IMR-90 (cell line): Measurements from ENCODE around the gene KRT77. TPM values are rescaled to one million over a fixed set of nuclear protein-coding genes. Genes with fewer than 3 reads are reported as not detected.

Experiments used
- ATAC-seq: fragments of 200-7000 bp; cut with Tn5 transposase; 2 replicates; pipeline ENCODE4 v1.9.1; 2020; ENCODE audit warnings: low read depth, mild to moderate bottlenecking, moderate library complexity
- BruUV-seq: library from RNA; stranded (reverse); fragments of 400-500 nt; replicated peaks from 2 replicates; lab custom pipeline; 2021; lab: Mats Ljungman, UMichigan
- CTCF ChIA-PET: fragments of 300-600 bp; formaldehyde crosslinking; extraction: SDS; loops from one replicate; lab custom pipeline; 2021; ENCODE audit warnings: antibody characterized with exemption; lab: Yijun Ruan, JAX
- POLR2A ChIA-PET: fragments of 300-600 bp; sonication (Branson Sonifier 250); formaldehyde crosslinking; loops from one replicate; lab custom pipeline; 2022; ENCODE audit warnings: antibody characterized with exemption; ENCODE audit not compliant: unreplicated experiment; lab: Charles Lee
- DNase-seq: peaks from one replicate; pipeline ENCODE4 v3.0.0; 2013
- H2AFZ ChIP-seq: replicated peaks from 2 replicates; pipeline ENCODE3; 2013; ENCODE audit warnings: low read length, mild to moderate bottlenecking; ENCODE audit not compliant: poor library complexity
- H2AK5ac ChIP-seq: 2 replicates; pipeline ENCODE4 v1.6.1; 2013; ENCODE audit warnings: low read depth, low read length, inconsistent platforms
- H2AK9ac ChIP-seq: replicated peaks from 2 replicates; pipeline ENCODE3; 2013; ENCODE audit warnings: mild to moderate bottlenecking, low read depth, low read length, moderate library complexity; ENCODE audit not compliant: poor library complexity
- H2BK120ac ChIP-seq: 2 replicates; pipeline ENCODE4 v1.6.1; 2013; ENCODE audit warnings: low read depth, low read length, inconsistent platforms
- H2BK15ac ChIP-seq: 3 replicates; pipeline ENCODE4 v1.6.1; 2013; ENCODE audit warnings: low read depth, low read length, inconsistent platforms
- H2BK20ac ChIP-seq: 2 replicates; pipeline ENCODE4 v1.6.1; 2013; ENCODE audit warnings: low read depth, mild to moderate bottlenecking, inconsistent platforms, low read length, moderate library complexity
- H2BK5ac ChIP-seq: 2 replicates; pipeline ENCODE4 v1.6.1; 2013; ENCODE audit warnings: mild to moderate bottlenecking, low read depth, low read length, inconsistent platforms; ENCODE audit not compliant: poor library complexity, severe bottlenecking
- H3K14ac ChIP-seq: replicated peaks from 2 replicates; pipeline ENCODE4 v1.6.1; 2013; ENCODE audit warnings: low read depth, low read length, inconsistent platforms
- H3K18ac ChIP-seq: 2 replicates; pipeline ENCODE4 v1.6.1; 2013; ENCODE audit warnings: low read depth, low read length, control low read depth
- H3K23ac ChIP-seq: 2 replicates; pipeline ENCODE4 v1.6.1; 2013; ENCODE audit warnings: low read depth, low read length, inconsistent platforms
- H3K27ac ChIP-seq: 2 replicates; pipeline ENCODE4 v1.5.1; 2013; ENCODE audit warnings: mild to moderate bottlenecking, control low read depth, low read length; ENCODE audit not compliant: insufficient read depth
- H3K27me3 ChIP-seq: 2 replicates; pipeline ENCODE4 v1.6.1; 2013; ENCODE audit warnings: low read length; ENCODE audit not compliant: control insufficient read depth, insufficient read depth
- H3K36me3 ChIP-seq: 2 replicates; pipeline ENCODE4 v1.6.1; 2013; ENCODE audit warnings: low read length, mixed read lengths; ENCODE audit not compliant: control insufficient read depth, insufficient read depth
- H3K4ac ChIP-seq: 2 replicates; pipeline ENCODE4 v1.6.1; 2013; ENCODE audit warnings: low read depth, low read length, inconsistent platforms
- H3K4me1 ChIP-seq: 2 replicates; pipeline ENCODE4 v1.6.1; 2013; ENCODE audit warnings: low read length, mixed read lengths; ENCODE audit not compliant: control insufficient read depth, insufficient read depth
- H3K4me2 ChIP-seq: 2 replicates; pipeline ENCODE4 v1.6.1; 2013; ENCODE audit warnings: low read depth, mild to moderate bottlenecking, control low read depth, low read length, moderate library complexity
- H3K4me3 ChIP-seq: 2 replicates; pipeline ENCODE4 v1.5.1; 2013; ENCODE audit warnings: low read depth, mild to moderate bottlenecking, control low read depth, low read length, moderate library complexity; ENCODE audit not compliant: insufficient read depth
- H3K56ac ChIP-seq: 2 replicates; pipeline ENCODE4 v1.6.1; 2013; ENCODE audit warnings: low read length, inconsistent platforms; ENCODE audit not compliant: insufficient read depth; ENCODE audit errors: extremely low read depth
- H3K79me1 ChIP-seq, 2 experiments: 2 replicates each; pipeline ENCODE4 v1.6.1; 2013; ENCODE audit warnings: low read length in 2 of 2, inconsistent platforms in 1 of 2, low read depth in 1 of 2
- H3K9ac ChIP-seq: 2 replicates; pipeline ENCODE4 v1.6.1; 2013; ENCODE audit warnings: low read depth, low read length, control low read depth
- H3K9me1 ChIP-seq: 2 replicates; pipeline ENCODE4 v1.6.1; 2013; ENCODE audit warnings: low read length, inconsistent platforms; ENCODE audit not compliant: insufficient read depth
- H3K9me3 ChIP-seq: 2 replicates; pipeline ENCODE4 v1.6.1; 2013; ENCODE audit warnings: low read length; ENCODE audit not compliant: control insufficient read depth, insufficient read depth
- H4K20me1 ChIP-seq: 2 replicates; pipeline ENCODE4 v1.6.1; 2013; ENCODE audit warnings: low read length, inconsistent platforms; ENCODE audit not compliant: insufficient read depth
- H4K5ac ChIP-seq: 2 replicates; pipeline ENCODE4 v1.6.1; 2013; ENCODE audit warnings: mild to moderate bottlenecking, low read depth, low read length, control low read depth
- H4K8ac ChIP-seq, 2 experiments: 2 replicates each; pipeline ENCODE4 v1.6.1; 2013; ENCODE audit warnings: low read depth in 2 of 2, low read length in 2 of 2, control low read depth in 1 of 2, inconsistent platforms in 1 of 2
- H4K91ac ChIP-seq: 2 replicates; pipeline ENCODE4 v1.6.1; 2013; ENCODE audit warnings: low read depth, low read length, inconsistent platforms; ENCODE audit not compliant: insufficient read depth
- CEBPB ChIP-seq: IDR thresholded peaks from 2 replicates; pipeline ENCODE4 v1.6.1; 2012; ENCODE audit warnings: low read depth, low read length, improper control_type of control experiment
- CHD1 ChIP-seq: IDR thresholded peaks from 2 replicates; pipeline ENCODE4 v1.6.1; 2012; ENCODE audit warnings: low read depth, low read length, improper control_type of control experiment
- CTCF ChIP-seq: conservative IDR thresholded peaks from 2 replicates; pipeline ENCODE4 v1.5.1; 2012; ENCODE audit warnings: mild to moderate bottlenecking, low read depth, low read length, improper control_type of control experiment
- MAFK ChIP-seq: IDR thresholded peaks from 2 replicates; pipeline ENCODE4 v1.6.1; 2012; ENCODE audit warnings: low read depth, low read length, improper control_type of control experiment
- MAZ ChIP-seq: IDR thresholded peaks from 2 replicates; pipeline ENCODE4 v1.6.1; 2012; ENCODE audit warnings: low read depth, mild to moderate bottlenecking, low read length, improper control_type of control experiment, moderate library complexity, borderline replicate concordance
- MXI1 ChIP-seq: IDR thresholded peaks from 2 replicates; pipeline ENCODE4 v1.6.1; 2012; ENCODE audit warnings: low read depth, mild to moderate bottlenecking, low read length, moderate library complexity, borderline replicate concordance
- NFE2L2 ChIP-seq: fragments of 150-350 bp; IDR thresholded peaks from 2 replicates; pipeline ENCODE4 v1.6.1; 2016; ENCODE audit warnings: low read depth, mild to moderate bottlenecking, low read length
- POLR2A ChIP-seq: IDR thresholded peaks from 2 replicates; pipeline ENCODE4 v1.6.1; 2012; ENCODE audit warnings: mild to moderate bottlenecking, low read depth, low read length
- RAD21 ChIP-seq: IDR thresholded peaks from 2 replicates; pipeline ENCODE4 v1.6.1; 2012; ENCODE audit warnings: low read length, improper control_type of control experiment
- RCOR1 ChIP-seq: IDR thresholded peaks from 2 replicates; pipeline ENCODE4 v1.6.1; 2012; ENCODE audit warnings: mild to moderate bottlenecking, low read length, improper control_type of control experiment; ENCODE audit not compliant: insufficient replicate concordance
- RFX5 ChIP-seq: IDR thresholded peaks from 2 replicates; pipeline ENCODE4 v1.8.0; 2012; ENCODE audit warnings: low read depth, mild to moderate bottlenecking, low read length, moderate library complexity
- SMC3 ChIP-seq: fragments of 150-350 bp; IDR thresholded peaks from 2 replicates; pipeline ENCODE4 v1.6.1; 2016; ENCODE audit warnings: low read depth, mild to moderate bottlenecking, antibody characterized with exemption, low read length, moderate library complexity
- USF2 ChIP-seq: fragments of 150-350 bp; IDR thresholded peaks from 2 replicates; pipeline ENCODE4 v1.6.1; 2017; ENCODE audit warnings: mild to moderate bottlenecking, antibody characterized with exemption, low read length, low read depth
- WGBS, 2 experiments: methylation state at CpG; one replicate each; pipeline versions ENCODE4 v1.1.5 to v1.1.7; 2013; ENCODE audit warnings: missing lambda C conversion rate in 2 of 2; ENCODE audit not compliant: insufficient read length in 1 of 2; ENCODE audit errors: extremely low coverage in 2 of 2; 5-methylcytosine and 5-hydroxymethylcytosine counted together
- dilution Hi-C: fragments of 300-500 bp; cut with HindIII; formaldehyde crosslinking; loops from one replicate; pipeline ENCODE4 v1.14.3; 2018; ENCODE audit warnings: low sequenced_read_pairs; ENCODE audit not compliant: unreplicated experiment
- in situ Hi-C: fragments of 300-500 bp; cut with MboI; formaldehyde crosslinking; loops from 3 replicates; pipeline ENCODE4 v1.14.3; 2019; ENCODE audit warnings: low sequenced_read_pairs, inconsistent platforms, mixed read lengths
- intact Hi-C: fragments of 100-400 bp; cut with micrococcal nuclease; formaldehyde crosslinking; loops from 2 replicates; pipeline ENCODE4 v1.10.0; 2022
- polyA plus RNA-seq, 3 experiments: library from polyadenylated mRNA; depleted of rRNA; stranded (reverse); fragments of >200 nt; gene quantifications; 2 replicates each; pipeline ENCODE4 v1.2.3, GENCODE V29; 2012; ENCODE audit warnings: low replicate concordance in 1 of 3
- total RNA-seq: library from RNA; depleted of rRNA; stranded (reverse); fragments of >200 nt; gene quantifications from 2 replicates; pipeline ENCODE4 v1.2.3, GENCODE V29; 2012

KRT77 gene
- total and polyA plus RNA-seq, 2 of the 4 experiments (the other 2 are of a cell fraction) = not detected

- Histone ChIP-seq H3K23ac (no peak overlapping the region), H4K8ac (no peak overlapping the region), H2BK20ac (no peak overlapping the region), H4K91ac (no peak overlapping the region), H2BK120ac (no peak overlapping the region), H2BK5ac (no peak overlapping the region), H3K4ac (no peak overlapping the region), H3K36me3 (no peaks in the 10 kb centered on the region), H3K4me2 (no peak overlapping the region), H4K5ac (no peak overlapping the region), H2AK5ac (no peak overlapping the region), H3K14ac (no peak overlapping the region), H2AFZ (no peak overlapping the region), H3K9ac (no peak overlapping the region), H4K20me1 (no peaks in the 10 kb centered on the region), H3K27me3 (peaks cover 19% of the 10 kb centered on the region), H2AK9ac (no peak overlapping the region), H3K56ac (no peak overlapping the region), H3K9me1 (no peaks in the 10 kb centered on the region), H3K4me1 (no peaks in the 10 kb centered on the region), H3K18ac (no peak overlapping the region), H3K27ac (no peak overlapping the region), H2BK15ac (no peak overlapping the region), H3K9me3 (no peaks in the 10 kb centered on the region), H3K4me3 (no peak overlapping the region), H3K79me1 (no peaks in the 10 kb centered on the region)
- TF ChIP-seq RCOR1 (no peak), CEBPB (no peak), SMC3 (no peak), MAZ (no peak), USF2 (no peak), MXI1 (no peak), POLR2A (no peak), RAD21 (no peak), MAFK (no peak), RFX5 (no peak), NFE2L2 (no peak), CTCF (no peak), CHD1 (no peak)
- no TSS peak for BruUV-seq
- in situ Hi-C loops = no loop called here
- no peak for ATAC-seq
- no peak for DNase-seq
- ChIA-PET POLR2A (no interaction called here), CTCF (no interaction called here)
- dilution Hi-C loops = no loop called here
- intact Hi-C loops = no loop called here
- WGBS, 2 experiments = no CpG with 5 or more reads among the region's 4 CpGs
These were observed 45.1 kb downstream of the KRT77 start for GRCh38 chr12:52658196-52658595.
